ENCODE data around the gene EHF.

Gene EHF

DNA sequence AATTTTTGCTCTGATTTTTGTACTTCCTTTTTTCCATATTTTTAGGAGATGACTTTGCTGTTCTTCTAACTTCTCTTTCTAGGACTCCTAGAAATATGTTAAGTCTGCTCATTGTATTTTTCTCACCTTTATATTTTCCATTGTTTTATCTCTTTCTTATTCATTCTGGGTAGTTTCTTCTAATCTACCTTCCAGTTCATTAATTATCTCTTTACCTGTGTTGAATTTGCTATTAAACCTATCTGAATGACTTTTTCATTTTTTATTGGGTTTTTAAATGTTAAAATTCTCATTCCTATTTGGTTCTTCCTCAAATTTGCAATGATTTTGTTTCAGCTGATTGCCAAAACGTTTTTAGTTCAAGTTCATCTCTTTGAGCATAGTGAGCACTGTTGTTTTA lies 27.8 kb upstream of the EHF start:
- H3K27me3 ChIP-seq: no peaks in the 10 kb centered on the region
- TF ChIP-seq, protein P1, sequence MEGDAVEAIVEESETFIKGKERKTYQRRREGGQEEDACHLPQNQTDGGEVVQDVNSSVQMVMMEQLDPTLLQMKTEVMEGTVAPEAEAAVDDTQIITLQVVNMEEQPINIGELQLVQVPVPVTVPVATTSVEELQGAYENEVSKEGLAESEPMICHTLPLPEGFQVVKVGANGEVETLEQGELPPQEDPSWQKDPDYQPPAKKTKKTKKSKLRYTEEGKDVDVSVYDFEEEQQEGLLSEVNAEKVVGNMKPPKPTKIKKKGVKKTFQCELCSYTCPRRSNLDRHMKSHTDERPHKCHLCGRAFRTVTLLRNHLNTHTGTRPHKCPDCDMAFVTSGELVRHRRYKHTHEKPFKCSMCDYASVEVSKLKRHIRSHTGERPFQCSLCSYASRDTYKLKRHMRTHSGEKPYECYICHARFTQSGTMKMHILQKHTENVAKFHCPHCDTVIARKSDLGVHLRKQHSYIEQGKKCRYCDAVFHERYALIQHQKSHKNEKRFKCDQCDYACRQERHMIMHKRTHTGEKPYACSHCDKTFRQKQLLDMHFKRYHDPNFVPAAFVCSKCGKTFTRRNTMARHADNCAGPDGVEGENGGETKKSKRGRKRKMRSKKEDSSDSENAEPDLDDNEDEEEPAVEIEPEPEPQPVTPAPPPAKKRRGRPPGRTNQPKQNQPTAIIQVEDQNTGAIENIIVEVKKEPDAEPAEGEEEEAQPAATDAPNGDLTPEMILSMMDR (IDR thresholded peaks at IDR 0.05; ENCODE audit: low read depth, low read length): no peak
- H3K4me3 ChIP-seq (ENCODE audit: low read depth, low read length): no peak overlapping the region
- no peak for DNase-seq
- no peaks in the 10 kb centered on the region for H3K9me3 ChIP-seq
- no peaks in the 10 kb centered on the region for H3K4me1 ChIP-seq
- H3K36me3 ChIP-seq: no peaks in the 10 kb centered on the region

DNA sequence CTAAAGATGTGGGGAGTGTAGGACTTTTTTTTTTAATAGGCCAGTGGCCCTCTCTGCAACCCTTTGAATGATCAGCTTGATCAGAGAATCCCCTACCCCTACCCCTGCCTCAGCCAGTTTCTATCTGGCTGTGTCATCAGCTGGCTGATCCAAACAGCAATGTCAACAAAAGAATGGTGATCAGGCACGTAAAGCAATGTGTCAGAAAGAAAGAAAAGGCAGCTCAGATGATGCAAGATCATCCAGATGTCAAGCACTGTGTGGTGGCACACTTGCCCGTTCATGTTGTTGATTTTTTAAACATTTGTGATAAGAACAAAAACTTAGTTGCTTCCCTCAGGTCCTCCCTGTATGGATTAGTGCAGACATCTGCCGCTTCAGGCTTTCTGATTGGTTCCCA lies 26.3 kb upstream of the EHF start:
- Histone ChIP-seq H3K36me3 (no peaks in the 10 kb centered on the region), H3K4me3 (ENCODE audit: low read depth, low read length) (no peak overlapping the region), H3K27me3 (no peaks in the 10 kb centered on the region), H3K4me1 (no peaks in the 10 kb centered on the region), H3K9me3 (no peaks in the 10 kb centered on the region)
- DNase-seq: no peak
- TF ChIP-seq, protein P1 (IDR thresholded peaks at IDR 0.05; ENCODE audit: low read depth, low read length): no peak

DNA sequence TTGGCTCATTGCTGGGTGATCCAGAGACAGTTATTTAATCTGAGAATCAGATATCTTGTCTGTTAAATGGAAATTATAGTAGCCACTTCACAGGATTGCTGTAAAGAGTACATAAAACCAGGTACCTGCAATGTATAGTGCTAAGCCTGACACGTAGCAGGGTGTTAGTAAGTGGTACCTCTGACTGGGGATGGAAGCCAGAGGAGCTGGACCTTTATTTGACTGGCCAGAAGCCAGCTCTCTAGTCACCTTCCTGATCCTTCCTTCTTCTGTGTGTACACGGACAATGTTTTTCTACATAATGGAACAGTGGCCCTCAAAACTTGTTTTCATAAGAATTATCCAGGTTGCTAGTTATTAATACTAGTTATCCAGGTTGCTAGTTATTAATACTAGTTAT lies 25.5 kb upstream of the EHF start:
- no peaks in the 10 kb centered on the region for H3K36me3 ChIP-seq
- TF ChIP-seq, protein P1 (IDR thresholded peaks at IDR 0.05; ENCODE audit: low read depth, low read length): no peak
- H3K4me1 ChIP-seq: no peaks in the 10 kb centered on the region
- no peaks in the 10 kb centered on the region for H3K27me3 ChIP-seq
- H3K4me3 ChIP-seq (ENCODE audit: low read depth, low read length): no peak overlapping the region
- DNase-seq: no peak
- H3K9me3 ChIP-seq: no peaks in the 10 kb centered on the region

DNA sequence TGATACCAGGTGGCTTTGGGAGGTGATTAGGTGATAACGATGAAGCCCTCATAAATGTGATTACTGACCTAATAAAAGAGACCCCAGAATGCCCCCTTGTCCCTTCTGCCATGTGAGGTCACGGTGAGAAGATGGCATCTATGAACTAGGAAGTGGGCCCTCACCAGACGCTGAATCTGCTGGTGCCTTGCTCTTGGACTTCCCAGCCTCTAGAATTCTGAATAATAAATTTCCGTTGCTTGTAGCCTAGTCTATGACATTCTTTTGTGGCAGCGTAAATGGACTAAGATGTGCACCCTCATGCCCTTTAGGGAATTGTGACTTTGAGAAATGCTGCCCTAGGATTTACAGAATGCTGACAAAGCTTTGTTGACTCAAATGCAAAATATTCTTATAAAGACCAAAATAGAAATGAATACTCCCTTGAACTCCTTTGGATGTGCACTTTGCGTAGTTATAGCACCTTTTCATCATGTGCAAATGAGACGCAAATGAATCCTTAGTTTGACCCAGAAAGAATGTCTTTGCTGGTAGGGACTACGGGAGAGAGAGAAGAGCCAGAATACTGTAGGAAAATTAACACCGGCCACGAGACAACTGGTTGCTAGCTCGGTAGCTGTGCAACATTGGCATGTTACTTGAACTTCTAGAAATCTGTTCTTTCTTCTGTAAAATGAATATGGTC lies 24.8 kb upstream of the EHF start:
- Histone ChIP-seq H3K4me3 (ENCODE audit: low read depth, low read length) (no peak overlapping the region), H3K4me1 (no peaks in the 10 kb centered on the region), H3K9me3 (no peaks in the 10 kb centered on the region)

DNA sequence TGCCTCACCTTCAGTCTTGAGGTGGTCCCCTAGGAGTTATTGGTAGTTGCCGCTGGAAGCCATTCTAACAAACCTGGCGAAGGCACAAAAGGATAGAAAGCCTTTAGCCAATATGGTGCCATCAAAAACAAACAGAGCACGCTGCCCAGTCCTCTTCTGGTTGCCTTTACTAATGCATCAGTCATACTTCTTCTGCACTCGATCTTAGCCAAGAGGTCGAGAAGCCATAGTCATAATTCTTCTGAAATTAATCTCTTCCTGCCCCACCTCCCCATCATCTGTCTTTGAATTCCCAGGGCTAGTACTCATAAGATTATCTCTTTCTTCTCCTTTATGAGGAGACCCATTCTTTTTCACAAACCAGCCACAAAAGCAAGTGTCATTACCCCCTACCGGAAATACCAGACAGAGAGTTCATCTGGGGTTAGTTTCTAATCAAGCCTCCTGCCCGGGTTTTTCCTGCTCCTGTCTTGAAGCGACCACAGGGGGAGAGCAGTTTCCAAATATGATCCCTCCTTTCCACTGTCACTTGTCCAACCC lies 21.4 kb upstream of the EHF start:
- Histone ChIP-seq H3K9me3 (no peaks in the 10 kb centered on the region), H3K36me3 (no peaks in the 10 kb centered on the region), H3K4me3 (ENCODE audit: low read depth, low read length) (no peak overlapping the region), H3K4me1 (no peaks in the 10 kb centered on the region), H3K27me3 (no peaks in the 10 kb centered on the region)
- TF ChIP-seq, protein P1 (IDR thresholded peaks at IDR 0.05; ENCODE audit: low read depth, low read length): no peak
- no peak for DNase-seq

More for the DNA sequence above, 24.8 kb upstream of the EHF start:
- TF ChIP-seq, protein P1 (IDR thresholded peaks at IDR 0.05; ENCODE audit: low read depth, low read length): no peak
- Histone ChIP-seq H3K36me3 (no peaks in the 10 kb centered on the region), H3K27me3 (no peaks in the 10 kb centered on the region)
- no peak for DNase-seq

DNA sequence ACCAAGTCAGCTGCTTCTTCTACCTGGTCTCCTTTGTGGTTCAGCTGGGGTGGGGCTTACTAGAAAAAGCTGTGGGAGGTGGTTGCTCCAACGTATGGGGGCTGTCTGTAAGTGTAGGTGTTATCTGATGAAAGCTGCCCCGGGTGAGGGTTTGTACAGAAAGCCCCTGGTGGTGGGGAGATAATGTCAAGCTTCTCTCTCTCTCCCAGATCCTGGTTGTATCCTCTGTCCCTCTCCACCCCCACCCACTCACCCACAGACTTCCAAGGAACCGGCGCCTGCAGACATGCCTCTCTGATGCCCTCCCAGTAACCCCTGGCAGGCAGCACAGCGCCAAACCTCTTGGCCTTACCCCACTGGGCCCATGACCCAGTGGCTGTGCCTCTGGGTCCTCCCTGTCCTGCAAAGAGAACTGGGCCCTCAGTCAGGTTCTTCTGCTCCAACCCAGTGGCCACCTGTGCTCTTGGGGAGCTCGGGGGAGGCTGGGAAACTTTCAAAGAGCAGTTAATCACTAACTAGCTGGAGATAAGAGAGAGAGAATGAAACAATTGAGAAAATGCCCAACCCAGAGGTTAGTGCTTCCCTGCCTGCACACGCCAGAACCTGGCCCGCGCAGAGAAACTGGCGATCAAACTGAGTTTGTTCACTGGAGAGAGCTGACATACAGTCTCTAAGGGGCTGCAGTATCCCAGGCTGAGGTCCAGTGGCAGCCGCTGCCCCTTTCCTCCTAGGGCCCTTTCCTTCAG lies 20.4 kb upstream of the EHF start:
- H3K9me3 ChIP-seq: no peaks in the 10 kb centered on the region
- H3K4me3 ChIP-seq (ENCODE audit: low read depth, low read length): no peak overlapping the region
- TF ChIP-seq, protein P1 (IDR thresholded peaks at IDR 0.05; ENCODE audit: low read depth, low read length): no peak
- no peaks in the 10 kb centered on the region for H3K27me3 ChIP-seq
- H3K36me3 ChIP-seq: no peaks in the 10 kb centered on the region
- DNase-seq: peak; percentile 6
- H3K4me1 ChIP-seq: no peaks in the 10 kb centered on the region
